ENCODE results near the gene TBC1D9B. TPM values are rescaled to one million over a fixed set of nuclear protein-coding genes. Genes with fewer than 3 reads are reported as not detected.

TBC1D9B gene
- total and polyA plus RNA-seq, 2 experiments from 2014 or later = 55.7 to 78.8 TPM

DNA sequence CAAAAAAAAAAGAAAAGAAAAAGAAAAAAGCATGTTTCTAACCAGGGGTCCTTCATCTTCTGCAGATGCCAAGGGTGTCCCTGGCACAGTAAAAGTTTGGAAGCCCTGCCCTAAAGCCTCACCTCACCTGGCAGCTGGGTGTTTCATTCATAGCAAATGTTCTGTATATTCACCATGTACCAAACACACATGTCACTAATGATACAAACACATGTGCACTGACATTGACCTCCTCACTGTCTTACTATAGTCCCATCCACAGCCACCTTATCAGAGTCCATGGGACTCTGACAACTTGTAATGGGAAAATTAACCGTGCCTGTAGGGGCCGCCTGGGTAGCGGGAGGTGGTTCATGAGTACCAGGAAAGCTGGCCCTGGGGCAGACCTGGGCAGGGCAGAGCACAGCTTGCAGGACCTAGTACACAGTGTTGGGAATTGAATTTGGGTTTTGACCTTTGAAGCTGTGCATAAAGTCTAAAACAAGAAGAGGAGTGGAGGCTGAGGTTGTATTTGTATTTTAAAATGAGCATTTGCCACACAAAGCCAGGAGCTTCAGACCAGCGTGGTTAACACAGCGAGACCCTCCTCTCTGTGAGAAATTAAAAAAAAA lies 94.6 kb downstream of the TBC1D9B start:
- H3K9me2 ChIP-seq (ENCODE audit: insufficient read depth) = no peaks in the 10 kb centered on the region
- H3K36me3 ChIP-seq (ENCODE audit: low read depth) = no peaks in the 10 kb centered on the region; the same call in 1 of the 2 replicates
- H2AFZ ChIP-seq = no peak overlapping the region
- H3K4me3 ChIP-seq = no peak overlapping the region
- no peaks in the 10 kb centered on the region for H3K27me3 ChIP-seq (replicated peaks; ENCODE audit: insufficient read depth)
- in situ Hi-C loops (cut with MboI) = no loop called here
- 97 to 99% methylated on average over 5 of the region's 5 CpGs for WGBS, 2 experiments (ENCODE audit: low coverage in 1 of 2, low lambda C conversion rate in 2 of 2, missing lambda C conversion rate in 2 of 2)
- H3K9ac ChIP-seq = no peak overlapping the region
- H3K79me2 ChIP-seq (ENCODE audit: insufficient read depth) = no peaks in the 10 kb centered on the region
- H3K4me1 ChIP-seq (ENCODE audit: insufficient read depth) = 0 out of 2 replicates have a peak, but pooled peaks cover 3% of the 10 kb centered on the region
- no peak for TF ChIP-seq EZH2 (IDR thresholded peaks at IDR 0.05; ENCODE audit: insufficient read depth, poor library complexity, severe bottlenecking)
- TF ChIP-seq EZH2phosphoT487 (IDR thresholded peaks at IDR 0.05; ENCODE audit: insufficient read depth, low read depth) = no peak
- H3K4me2 ChIP-seq (ENCODE audit: unreplicated experiment) = no peak overlapping the region
- peaks cover 4% of the 10 kb centered on the region; the same call in 1 of the 2 replicates for H3F3A ChIP-seq (ENCODE audit: insufficient read depth)
- no peak overlapping the region for H3K27ac ChIP-seq
- no peaks in the 10 kb centered on the region for H4K20me1 ChIP-seq (ENCODE audit: insufficient read depth)
- DNase-seq = no peak
- no peaks in the 10 kb centered on the region for H3K9me3 ChIP-seq (ENCODE audit: low read depth)

DNA sequence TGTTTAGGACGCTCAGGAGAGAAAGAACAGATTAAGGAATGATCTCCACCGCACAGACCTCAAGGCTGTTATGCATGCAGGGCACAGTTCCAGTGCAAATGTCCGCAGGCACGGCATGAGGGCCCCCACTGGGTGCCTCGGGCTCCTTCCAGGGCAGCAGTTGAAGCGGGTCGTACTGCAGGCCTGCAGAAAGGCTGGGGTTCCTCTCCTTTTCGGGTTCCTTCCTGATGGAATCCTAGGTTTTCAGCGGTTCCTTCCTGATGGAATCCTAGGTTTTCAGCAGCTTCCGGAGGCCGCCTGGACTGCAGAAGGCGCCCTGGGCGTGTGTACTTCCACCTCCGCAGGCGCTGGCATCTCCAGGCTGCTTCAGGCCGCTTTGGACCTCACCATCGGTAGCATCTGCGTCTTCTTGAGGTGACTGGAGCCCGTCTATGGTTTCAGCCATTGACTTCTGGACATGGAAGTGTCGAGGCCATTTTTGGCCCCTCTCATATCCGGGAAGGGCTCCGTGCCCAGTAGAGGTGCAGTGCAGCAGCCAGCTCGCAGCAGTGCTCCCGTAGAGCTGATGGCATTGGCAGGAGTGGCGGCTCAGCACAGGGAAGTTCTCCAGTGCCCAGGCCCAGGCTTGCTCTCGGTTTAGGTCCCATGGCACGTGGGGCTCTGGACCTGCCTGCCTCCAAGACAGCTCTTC lies 95.4 kb downstream of the TBC1D9B start:
- no peaks in the 10 kb centered on the region for H3K9me3 ChIP-seq (ENCODE audit: low read depth)
- TF ChIP-seq EZH2phosphoT487 (IDR thresholded peaks at IDR 0.05; ENCODE audit: insufficient read depth, low read depth) = no peak
- no peak for TF ChIP-seq EZH2 (IDR thresholded peaks at IDR 0.05; ENCODE audit: insufficient read depth, poor library complexity, severe bottlenecking)
- H2AFZ ChIP-seq = no peak overlapping the region
- WGBS, 2 experiments (ENCODE audit: low coverage in 1 of 2, low lambda C conversion rate in 2 of 2, missing lambda C conversion rate in 2 of 2) = 95% methylated on average over 27 of the region's 27 CpGs
- no peak overlapping the region for H3K9ac ChIP-seq
- H3K4me1 ChIP-seq (ENCODE audit: insufficient read depth) = 0 out of 2 replicates have a peak, but pooled peaks cover 1% of the 10 kb centered on the region
- H3K9me2 ChIP-seq (ENCODE audit: insufficient read depth) = no peaks in the 10 kb centered on the region
- in situ Hi-C loops (cut with MboI) = no loop called here
- no peak overlapping the region for H3K27ac ChIP-seq
- no peaks in the 10 kb centered on the region for H3K27me3 ChIP-seq (replicated peaks; ENCODE audit: insufficient read depth)
- no peaks in the 10 kb centered on the region for H3K79me2 ChIP-seq (ENCODE audit: insufficient read depth)
- DNase-seq = no peak
- no peak overlapping the region for H3K4me2 ChIP-seq (ENCODE audit: unreplicated experiment)
- H3K36me3 ChIP-seq (ENCODE audit: low read depth) = no peaks in the 10 kb centered on the region; the same call in 1 of the 2 replicates
- no peak overlapping the region for H3K4me3 ChIP-seq
- no peaks in the 10 kb centered on the region for H4K20me1 ChIP-seq (ENCODE audit: insufficient read depth)
- H3F3A ChIP-seq (ENCODE audit: insufficient read depth) = peaks cover 4% of the 10 kb centered on the region; the same call in 1 of the 2 replicates

Small RNA genes within 50 kb of the gene (small RNA-seq; reads per million reads assigned to genes)
- gene RF00019 (ENCODE audit: low read depth, low replicate concordance) = not detected

Other genes with a start within 250 kb of the TBC1D9B start
- gene CBY3, start 226.9 kb downstream of the TBC1D9B start, total RNA-seq (2014; rRNA removed; shearing (Covaris generic)) = not detected in 2 replicates
- 0.43 and 0.60 TPM in 2 replicates for gene CBY3, start 226.9 kb downstream of the TBC1D9B start, polyA plus RNA-seq (2016; fragmentation: Nextera tagmentation; extraction: Ambion mirVana)
- gene CANX, start 208.9 kb downstream of the TBC1D9B start, total RNA-seq (2014; rRNA removed; shearing (Covaris generic)) = 466 and 488 TPM in 2 replicates
- 332 and 338 TPM in 2 replicates for gene CANX, start 208.9 kb downstream of the TBC1D9B start, polyA plus RNA-seq (2016; fragmentation: Nextera tagmentation; extraction: Ambion mirVana)
- gene MAML1, start 175.1 kb downstream of the TBC1D9B start, total RNA-seq (2014; rRNA removed; shearing (Covaris generic)) = 8.0 and 9.5 TPM in 2 replicates
- gene MAML1, start 175.1 kb downstream of the TBC1D9B start, polyA plus RNA-seq (2016; fragmentation: Nextera tagmentation; extraction: Ambion mirVana) = 5.8 and 6.3 TPM in 2 replicates
- 3.7 and 6.6 TPM in 2 replicates for gene LTC4S, start 113.9 kb downstream of the TBC1D9B start, total RNA-seq (2014; rRNA removed; shearing (Covaris generic))
- 1.6 and 2.0 TPM in 2 replicates for gene LTC4S, start 113.9 kb downstream of the TBC1D9B start, polyA plus RNA-seq (2016; fragmentation: Nextera tagmentation; extraction: Ambion mirVana)
- gene MGAT4B, start 101.0 kb downstream of the TBC1D9B start, total RNA-seq (2014; rRNA removed; shearing (Covaris generic)) = 139 and 143 TPM in 2 replicates
- gene MGAT4B, start 101.0 kb downstream of the TBC1D9B start, polyA plus RNA-seq (2016; fragmentation: Nextera tagmentation; extraction: Ambion mirVana) = 28.0 and 28.9 TPM in 2 replicates
- gene SQSTM1, start 87.0 kb downstream of the TBC1D9B start, total RNA-seq (2014; rRNA removed; shearing (Covaris generic)) = 211 and 228 TPM in 2 replicates
- 265 and 310 TPM in 2 replicates for gene SQSTM1, start 87.0 kb downstream of the TBC1D9B start, polyA plus RNA-seq (2016; fragmentation: Nextera tagmentation; extraction: Ambion mirVana)
- gene MRNIP, start 49.1 kb downstream of the TBC1D9B start, total RNA-seq (2014; rRNA removed; shearing (Covaris generic)) = 17.3 and 23.0 TPM in 2 replicates
- 13.3 and 14.1 TPM in 2 replicates for gene MRNIP, start 49.1 kb downstream of the TBC1D9B start, polyA plus RNA-seq (2016; fragmentation: Nextera tagmentation; extraction: Ambion mirVana)
- gene RNF130, start 163.9 kb upstream of the TBC1D9B start, total RNA-seq (2014; rRNA removed; shearing (Covaris generic)) = 32.9 and 49.8 TPM in 2 replicates
- 27.3 and 30.4 TPM in 2 replicates for gene RNF130, start 163.9 kb upstream of the TBC1D9B start, polyA plus RNA-seq (2016; fragmentation: Nextera tagmentation; extraction: Ambion mirVana)